Glutamatergic neuron (in vitro differentiated cells): ENCODE results near the gene OVCA2. TPM values are rescaled to one million over a fixed set of nuclear protein-coding genes. Genes with fewer than 3 reads are reported as not detected.

Experiments
- DNase-seq: peaks from one replicate; pipeline ENCODE4 v3.0.0; 2022
- H3K27ac Mint-ChIP-seq: one replicate; pipeline ENCODE4 v1.8.0; 2020; ENCODE audit warnings: mild to moderate bottlenecking, mixed read lengths, inconsistent platforms; ENCODE audit not compliant: unreplicated experiment
- H3K27me3 Mint-ChIP-seq: one replicate; pipeline ENCODE4 v1.8.0; 2020; ENCODE audit warnings: mild to moderate bottlenecking, moderate library complexity, mixed read lengths, inconsistent platforms; ENCODE audit not compliant: unreplicated experiment
- H3K36me3 Mint-ChIP-seq: one replicate; pipeline ENCODE4 v1.8.0; 2020; ENCODE audit warnings: mild to moderate bottlenecking, mixed read lengths, inconsistent platforms; ENCODE audit not compliant: unreplicated experiment
- H3K4me1 Mint-ChIP-seq: one replicate; pipeline ENCODE4 v1.8.0; 2020; ENCODE audit warnings: mild to moderate bottlenecking, low read depth, mixed read lengths, inconsistent platforms; ENCODE audit not compliant: unreplicated experiment
- H3K4me3 Mint-ChIP-seq: one replicate; pipeline ENCODE4 v1.8.0; 2020; ENCODE audit warnings: mild to moderate bottlenecking, mixed read lengths, inconsistent platforms; ENCODE audit not compliant: unreplicated experiment
- H3K9me3 Mint-ChIP-seq: one replicate; pipeline ENCODE4 v1.8.0; 2020; ENCODE audit warnings: mild to moderate bottlenecking, moderate library complexity, mixed read lengths, inconsistent platforms; ENCODE audit not compliant: unreplicated experiment
- total RNA-seq: library from RNA; stranded (reverse); fragmentation: NEBNext Ultra II Directional; extraction: Animal tissue kit (Norgen Biotek cat#: 25700); gene quantifications from one replicate; pipeline ENCODE4 v1.2.1, GENCODE V29; 2021; ENCODE audit not compliant: unreplicated experiment
- TF ChIP-seq, protein P1 (sequence below): fragments of 200-600 bp; sonication (generic); IDR thresholded peaks from one replicate; pipeline ENCODE4 v1.5.0; 2021; ENCODE audit not compliant: partially characterized antibody, unreplicated experiment

OVCA2 gene
- total RNA-seq, 1 donor from 2014 or later, result 16.3 TPM

- peaks cover 9% of the 10 kb centered on the region for H3K9me3 Mint-ChIP-seq
- peaks cover 12% of the 10 kb centered on the region for H3K27me3 Mint-ChIP-seq
- no peaks in the 10 kb centered on the region for H3K36me3 Mint-ChIP-seq
- H3K4me1 Mint-ChIP-seq, result peaks cover 3% of the 10 kb centered on the region
- peak overlapping the region; percentile 75 for H3K4me3 Mint-ChIP-seq
- H3K27ac Mint-ChIP-seq, result no peak overlapping the region
- TF ChIP-seq, protein P1, sequence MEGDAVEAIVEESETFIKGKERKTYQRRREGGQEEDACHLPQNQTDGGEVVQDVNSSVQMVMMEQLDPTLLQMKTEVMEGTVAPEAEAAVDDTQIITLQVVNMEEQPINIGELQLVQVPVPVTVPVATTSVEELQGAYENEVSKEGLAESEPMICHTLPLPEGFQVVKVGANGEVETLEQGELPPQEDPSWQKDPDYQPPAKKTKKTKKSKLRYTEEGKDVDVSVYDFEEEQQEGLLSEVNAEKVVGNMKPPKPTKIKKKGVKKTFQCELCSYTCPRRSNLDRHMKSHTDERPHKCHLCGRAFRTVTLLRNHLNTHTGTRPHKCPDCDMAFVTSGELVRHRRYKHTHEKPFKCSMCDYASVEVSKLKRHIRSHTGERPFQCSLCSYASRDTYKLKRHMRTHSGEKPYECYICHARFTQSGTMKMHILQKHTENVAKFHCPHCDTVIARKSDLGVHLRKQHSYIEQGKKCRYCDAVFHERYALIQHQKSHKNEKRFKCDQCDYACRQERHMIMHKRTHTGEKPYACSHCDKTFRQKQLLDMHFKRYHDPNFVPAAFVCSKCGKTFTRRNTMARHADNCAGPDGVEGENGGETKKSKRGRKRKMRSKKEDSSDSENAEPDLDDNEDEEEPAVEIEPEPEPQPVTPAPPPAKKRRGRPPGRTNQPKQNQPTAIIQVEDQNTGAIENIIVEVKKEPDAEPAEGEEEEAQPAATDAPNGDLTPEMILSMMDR, result peak; percentile 64
- peak; percentile 82 for DNase-seq
Observed at GRCh38 chr17:2053380-2054261, 11.8 kb downstream of the OVCA2 start.

GRCh38 chr17:2054262-2054511, 12.4 kb downstream of the OVCA2 start:
- peaks cover 9% of the 10 kb centered on the region for H3K27me3 Mint-ChIP-seq
- no peaks in the 10 kb centered on the region for H3K36me3 Mint-ChIP-seq
- no peak overlapping the region for H3K27ac Mint-ChIP-seq
- H3K4me3 Mint-ChIP-seq, result peak overlapping the region; percentile 74
- peaks cover 6% of the 10 kb centered on the region for H3K9me3 Mint-ChIP-seq
- TF ChIP-seq, protein P1, result no peak
- peaks cover under 1% of the 10 kb centered on the region for H3K4me1 Mint-ChIP-seq
- DNase-seq, result no peak

DNA sequence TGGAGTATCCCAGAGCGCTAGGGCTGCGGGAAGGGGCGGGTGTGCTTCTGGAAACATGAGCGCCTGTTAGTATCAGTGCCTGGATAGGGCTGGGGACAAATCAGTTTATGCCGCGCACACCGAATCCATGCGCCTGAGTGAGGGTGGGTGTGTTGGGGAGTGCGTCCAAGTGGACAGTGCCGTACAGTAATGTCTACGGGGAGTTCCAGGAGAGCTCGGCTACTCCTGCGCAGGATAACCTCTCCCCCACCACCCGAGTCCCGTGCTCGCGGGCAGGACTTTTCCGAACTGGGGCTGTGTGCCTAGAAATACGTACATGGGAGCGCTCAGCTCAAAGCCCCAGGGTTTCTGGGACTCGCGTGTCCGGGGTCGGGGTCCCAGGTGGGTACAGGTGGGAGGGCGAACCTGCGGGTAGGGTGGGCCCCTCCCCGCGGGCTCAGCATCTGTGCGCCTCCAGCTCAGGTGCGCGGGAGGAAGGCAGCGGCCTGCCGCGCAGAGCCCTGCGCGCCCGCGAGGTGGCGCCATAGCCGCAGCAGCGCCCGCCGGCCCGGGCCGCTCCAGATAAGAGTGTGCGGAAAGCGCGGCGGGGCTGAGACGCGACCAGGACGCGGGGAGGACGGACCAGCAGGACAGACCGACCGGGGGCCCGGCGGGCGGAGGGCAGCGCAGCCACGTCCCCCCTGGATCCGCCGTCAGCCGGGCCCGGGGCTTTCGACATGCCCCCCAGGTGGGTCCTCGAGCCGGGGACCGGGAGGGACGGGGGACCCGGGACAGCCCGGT, 12.9 kb downstream of the OVCA2 start, which contains the start of gene HIC1:
TSS of gene HIC1 (plus strand) at position 592 of the 780 bp plus-strand sequence. CDS start 1,588 bp downstream, outside the sequence.
- Mint-ChIP-seq H3K4me3 (peak within 1 kb of the TSS; percentile 74), H3K27ac (no peak within 1 kb of the TSS), H3K9me3 (peaks cover 4% of the 10 kb centered on the region), H3K27me3 (peaks cover 6% of the 10 kb centered on the region), H3K4me1 (peaks cover 3% of the 10 kb centered on the region), H3K36me3 (no peaks in the 10 kb centered on the region)
- TF ChIP-seq, protein P1, result peak; percentile 97
- DNase-seq, result peak; percentile 84

GRCh38 chr17:2055292-2056205, 13.7 kb downstream of the OVCA2 start:
- Mint-ChIP-seq H3K4me1 (peaks cover 3% of the 10 kb centered on the region), H3K9me3 (peaks cover 4% of the 10 kb centered on the region), H3K27me3 (peaks cover 11% of the 10 kb centered on the region), H3K27ac (no peak overlapping the region), H3K4me3 (no peak overlapping the region), H3K36me3 (no peaks in the 10 kb centered on the region)
- DNase-seq, result no peak
- TF ChIP-seq, protein P1, result no peak
